ENCODE measurements around the gene LTK.

- TF ChIP-seq TAF1 (IDR thresholded peaks at IDR 0.05; ENCODE audit: low read depth) (no peak), MAX (IDR thresholded peaks at IDR 0.05) (no peak), CREB1 (IDR thresholded peaks at IDR 0.05; ENCODE audit: low read depth) (no peak), REST (IDR thresholded peaks at IDR 0.05; ENCODE audit: low read depth) (no peak), EP300 (IDR thresholded peaks at IDR 0.05; ENCODE audit: borderline replicate concordance) (no peak), ZBTB7A (IDR thresholded peaks at IDR 0.05; ENCODE audit: low read depth) (no peak)
These were observed 7.9 kb downstream of the LTK start for GRCh38 chr15:41505776-41506175.

Data from Ishikawa (cell line).